Measurements from ENCODE around the gene CACNA1D.

- TF ChIP-seq CTCF (IDR thresholded peaks at IDR 0.05) (no peak), ZFX (IDR thresholded peaks at IDR 0.05; ENCODE audit: borderline replicate concordance) (no peak)
Measured at GRCh38 chr3:53822331-53822741, 327.9 kb downstream of the CACNA1D start.
